Bronchial epithelial cell (primary cell): ENCODE results near the gene PPP1R7. TPM values are rescaled to one million over a fixed set of nuclear protein-coding genes. Genes with fewer than 3 reads are reported as not detected.

Experiments
- DNase-seq: peaks from one replicate; pipeline ENCODE4 v3.0.0-alpha.2; 2010; ENCODE audit warnings: low read depth
- FAIRE-seq: peaks from 2 replicates; lab custom pipeline; 2011; peaks lifted over from hg19 to GRCh38; lab: Jason Lieb, UNC
- H3K27me3 ChIP-seq: 2 replicates; pipeline ENCODE4 v1.5.1; 2011; ENCODE audit warnings: low read length; ENCODE audit not compliant: control insufficient read depth, insufficient read depth
- H3K36me3 ChIP-seq: 2 replicates; pipeline ENCODE4 v1.5.1; 2011; ENCODE audit warnings: low read length; ENCODE audit not compliant: control insufficient read depth, insufficient read depth
- H3K4me3 ChIP-seq: 2 replicates; pipeline ENCODE4 v1.5.1; 2011; ENCODE audit warnings: mild to moderate bottlenecking, low read depth, low read length, control low read depth
- CTCF ChIP-seq: IDR thresholded peaks from 2 replicates; pipeline ENCODE4 v1.5.1; 2011; ENCODE audit warnings: mild to moderate bottlenecking, moderate library complexity, low read length, control low read depth, inconsistent platforms; ENCODE audit not compliant: insufficient read depth, severe bottlenecking
- total RNA-seq: library from RNA; depleted of rRNA; stranded (reverse); fragments of >200 nt; gene quantifications from 2 replicates; pipeline ENCODE4 v1.2.1, GENCODE V29; 2014

PPP1R7 gene
- total RNA-seq, 1 donor from 2014 or later, result 32.4 TPM

GRCh38 chr2:241125626-241126025 is 24.6 kb upstream of the PPP1R7 start:
- no peak for DNase-seq
- Histone ChIP-seq H3K27me3 (no peaks in the 10 kb centered on the region), H3K4me3 (no peak overlapping the region), H3K36me3 (no peaks in the 10 kb centered on the region)
- TF ChIP-seq CTCF, result no peak
- FAIRE-seq, result no peak

GRCh38 chr2:241126201-241126611 is 24.1 kb upstream of the PPP1R7 start:
- no peak for DNase-seq

GRCh38 chr2:241126771-241127202 is 23.5 kb upstream of the PPP1R7 start:
- no peak overlapping the region for H3K4me3 ChIP-seq
- H3K36me3 ChIP-seq, result no peaks in the 10 kb centered on the region
- H3K27me3 ChIP-seq, result no peaks in the 10 kb centered on the region
- DNase-seq (no peak), FAIRE-seq (no peak)
- TF ChIP-seq CTCF, result no peak

More at GRCh38 chr2:241126201-241126611, 24.1 kb upstream of the PPP1R7 start:
- Histone ChIP-seq H3K27me3 (no peaks in the 10 kb centered on the region), H3K4me3 (no peak overlapping the region), H3K36me3 (no peaks in the 10 kb centered on the region)
- peak; percentile 62 for FAIRE-seq
- TF ChIP-seq CTCF, result no peak

GRCh38 chr2:241128266-241128665 is 22.0 kb upstream of the PPP1R7 start:
- DNase-seq, result no peak
- Histone ChIP-seq H3K4me3 (no peak overlapping the region), H3K36me3 (no peaks in the 10 kb centered on the region), H3K27me3 (no peaks in the 10 kb centered on the region)
- TF ChIP-seq CTCF, result no peak
- FAIRE-seq, result no peak

GRCh38 chr2:241129086-241129871 is 21.0 kb upstream of the PPP1R7 start:
- no peak for TF ChIP-seq CTCF
- no peaks in the 10 kb centered on the region for H3K27me3 ChIP-seq
- FAIRE-seq (no peak), DNase-seq (no peak)
- H3K36me3 ChIP-seq, result no peaks in the 10 kb centered on the region
- no peak overlapping the region for H3K4me3 ChIP-seq
